GM18951 (cell line): ENCODE results near the gene PHKA2.

Experiments used
- POLR2A ChIP-seq: IDR thresholded peaks from 4 replicates; pipeline ENCODE4 v1.6.1; 2011; ENCODE audit warnings: mild to moderate bottlenecking; ENCODE audit not compliant: insufficient read length, insufficient read depth; ENCODE audit errors: extremely low read depth
- in situ Hi-C: fragments of 300-500 bp; cut with MboI; formaldehyde crosslinking; loops from one replicate; pipeline ENCODE4 v1.12.0; 2022; ENCODE audit warnings: low sequenced_read_pairs, mixed read lengths, inconsistent platforms; ENCODE audit not compliant: unreplicated experiment

PHKA2 gene

GRCh38 chrX:18935893-18936292 lies 48.0 kb downstream of the PHKA2 start:
- in situ Hi-C loops: no loop called here
- no peak for TF ChIP-seq POLR2A

GRCh38 chrX:18934708-18935107 lies 49.2 kb downstream of the PHKA2 start:
- in situ Hi-C loops: no loop called here
- no peak for TF ChIP-seq POLR2A

GRCh38 chrX:18933617-18934016 lies 50.3 kb downstream of the PHKA2 start:
- TF ChIP-seq POLR2A: no peak
- in situ Hi-C loops: no loop called here

GRCh38 chrX:18931972-18932371 lies 51.9 kb downstream of the PHKA2 start:
- in situ Hi-C loops: no loop called here
- TF ChIP-seq POLR2A: no peak

- no peak for TF ChIP-seq POLR2A
- in situ Hi-C loops: no loop called here
These were observed 54.1 kb downstream of the PHKA2 start for GRCh38 chrX:18929775-18930174.

- in situ Hi-C loops: no loop called here
- no peak for TF ChIP-seq POLR2A
These were observed 56.4 kb downstream of the PHKA2 start for GRCh38 chrX:18927558-18927957.

GRCh38 chrX:18924507-18925088 lies 59.3 kb downstream of the PHKA2 start:
- TF ChIP-seq POLR2A: no peak
- in situ Hi-C loops: loop anchor here (25.0 kb wide), 2 partner anchors 413 to 537 kb away; partner anchors contain the start of gene PDHA1

GRCh38 chrX:18920566-18920965 lies 63.3 kb downstream of the PHKA2 start:
- no peak for TF ChIP-seq POLR2A
- in situ Hi-C loops: loop anchor here (25.0 kb wide), 2 partner anchors 417 to 533 kb away; partner anchors contain the start of gene PDHA1

- in situ Hi-C loops: loop anchor here (25.0 kb wide), 2 partner anchors 417 to 533 kb away; partner anchors contain the start of gene PDHA1
- TF ChIP-seq POLR2A: no peak
These were observed 63.8 kb downstream of the PHKA2 start for GRCh38 chrX:18920079-18920478.

GRCh38 chrX:18917831-18918230 lies 66.1 kb downstream of the PHKA2 start:
- in situ Hi-C loops: loop anchor here (25.0 kb wide), 2 partner anchors 419 to 531 kb away; partner anchors contain the start of gene PDHA1

GRCh38 chrX:18906286-18906685 lies 77.6 kb downstream of the PHKA2 start:
- TF ChIP-seq POLR2A: no peak
- in situ Hi-C loops: loop anchor here (25.0 kb wide), 2 partner anchors 431 to 519 kb away; partner anchors contain the start of gene PDHA1

More at GRCh38 chrX:18917831-18918230, 66.1 kb downstream of the PHKA2 start:
- TF ChIP-seq POLR2A: no peak

- in situ Hi-C loops: loop anchor here (25.0 kb wide), 2 partner anchors 437 to 513 kb away; partner anchors contain the start of gene PDHA1
- TF ChIP-seq POLR2A: no peak
These were observed 83.4 kb downstream of the PHKA2 start for GRCh38 chrX:18900401-18900976.

GRCh38 chrX:18899796-18900380 lies 84.0 kb downstream of the PHKA2 start:
- in situ Hi-C loops: loop anchor here (25.0 kb wide), 2 partner anchors 437 to 513 kb away; partner anchors contain the start of gene PDHA1

GRCh38 chrX:18898492-18898891 lies 85.4 kb downstream of the PHKA2 start:
- in situ Hi-C loops: no loop called here
- no peak for TF ChIP-seq POLR2A

More at GRCh38 chrX:18899796-18900380, 84.0 kb downstream of the PHKA2 start:
- no peak for TF ChIP-seq POLR2A

GRCh38 chrX:18898091-18898490 lies 85.8 kb downstream of the PHKA2 start:
- no peak for TF ChIP-seq POLR2A
- in situ Hi-C loops: no loop called here
